ENCODE measurements around the gene GALM. TPM values are rescaled to one million over a fixed set of nuclear protein-coding genes. Genes with fewer than 3 reads are reported as not detected.

The GALM gene
- total and polyA plus RNA-seq, 2 of the 13 experiments (the other 11 are each of a cell fraction or from before 2014, with no cell fraction given), result 65.5 to 90.0 TPM

- POLR2A ChIA-PET, result interaction anchor here (1.0 to 1.8 kb wide), 5 partner anchors 11 to 125 kb away, joined by 3 to 7 read pairs (median 5); partner anchors contain the start of genes GALM and SRSF7
- H2AFZ ChIP-seq (ENCODE audit: low read length), result no peak overlapping the region
Observed at GRCh38 chr2:38626326-38627035, 39.4 kb upstream of the GALM start.

More at GRCh38 chr2:38626326-38627035, 39.4 kb upstream of the GALM start:
- Histone ChIP-seq H3K4me1 (ENCODE audit: insufficient read depth, low read length) (peaks cover 52% of the 10 kb centered on the region), H3K27ac (ENCODE audit: extremely low read length, insufficient read depth, low read length) (no peak overlapping the region), H3K36me3 (replicated peaks in 1 of 2; ENCODE audit: control insufficient read depth in 1 of 2, insufficient read depth in 2 of 2, low read length in 2 of 2) (no peaks in the 10 kb centered on the region), H4K20me1 (ENCODE audit: insufficient read depth, low read length) (no peaks in the 10 kb centered on the region), H3K4me2 (ENCODE audit: low read depth, low read length) (peak overlapping the region; percentile 46), H3K4me3 (replicated peaks in 1 of 3; ENCODE audit: insufficient read depth in 1 of 3, low read depth in 2 of 3, low read length in 3 of 3) (no peak overlapping the region), H3K9ac (ENCODE audit: insufficient read depth, low read depth, low read length) (no peak overlapping the region), H3K9me3 (ENCODE audit: low read length) (0 out of 2 replicates have a peak, but pooled peaks cover 4% of the 10 kb centered on the region), H3K27me3 (ENCODE audit: control insufficient read depth in 1 of 2, insufficient read depth in 2 of 2, low read length in 2 of 2) (no peaks in the 10 kb centered on the region), H3K79me2 (ENCODE audit: insufficient read depth, low read length) (no peaks in the 10 kb centered on the region)
- peak; percentile 19; the same call in 2 of the 3 replicates for ATAC-seq
- in situ Hi-C loops (cut with HindIII; ENCODE audit: extremely low pct_ligation_motif_present, low pct_unique_long_range_greater_than_20kb) (no loop called here), intact Hi-C loops (cut with micrococcal nuclease; ENCODE audit: unreplicated experiment) (loop anchor here (2.0 kb wide), 2 partner anchors 24 to 40 kb away; partner anchors contain the start of genes GALM and HNRNPLL)
- FAIRE-seq, result no peak
- WGBS (ENCODE audit: low lambda C conversion rate), result 37% methylated on average over 7 of the region's 7 CpGs
- TF ChIP-seq AKNA (CRISPR knock-in tag; IDR thresholded peaks at IDR 0.05; ENCODE audit: borderline replicate concordance), result no peak
- TF ChIP-seq ZNF281 (CRISPR knock-in tag; IDR thresholded peaks at IDR 0.05; ENCODE audit: borderline replicate concordance), result peak; percentile 73; the same call in 1 of the 2 replicates
- CTCF ChIA-PET (ENCODE audit: low intra/inter-chr PET ratio, low total read pairs), result no interaction called here
- DNase-seq (ENCODE audit: low spot score), result no peak
- BruUV-seq (replicated peaks), result no TSS peak

Data from HepG2 (cell line).